Fibroblast of villous mesenchyme (primary cell): ENCODE measurements around the gene ZNF664. TPM values are rescaled to one million over a fixed set of nuclear protein-coding genes. Genes with fewer than 3 reads are reported as not detected.

Experiments
- DNase-seq: peaks from one replicate; pipeline ENCODE4 v3.0.0-alpha.2; 2010; ENCODE audit warnings: low read depth
- H3K4me3 ChIP-seq: 2 replicates; pipeline ENCODE4 v1.5.1; 2011; ENCODE audit warnings: low read depth, mild to moderate bottlenecking, low read length
- total RNA-seq: library from RNA; depleted of rRNA; stranded (reverse); fragments of >200 nt; gene quantifications from 2 replicates; pipeline ENCODE4 v1.2.3, GENCODE V29; 2012
- TF ChIP-seq, protein P1 (sequence below): IDR thresholded peaks from 2 replicates; pipeline ENCODE4 v1.5.1; 2012; ENCODE audit warnings: low read depth, mild to moderate bottlenecking, low read length; ENCODE audit not compliant: insufficient read depth

Gene ZNF664
- total RNA-seq, 1 donor, result 46.2 TPM

DNA sequence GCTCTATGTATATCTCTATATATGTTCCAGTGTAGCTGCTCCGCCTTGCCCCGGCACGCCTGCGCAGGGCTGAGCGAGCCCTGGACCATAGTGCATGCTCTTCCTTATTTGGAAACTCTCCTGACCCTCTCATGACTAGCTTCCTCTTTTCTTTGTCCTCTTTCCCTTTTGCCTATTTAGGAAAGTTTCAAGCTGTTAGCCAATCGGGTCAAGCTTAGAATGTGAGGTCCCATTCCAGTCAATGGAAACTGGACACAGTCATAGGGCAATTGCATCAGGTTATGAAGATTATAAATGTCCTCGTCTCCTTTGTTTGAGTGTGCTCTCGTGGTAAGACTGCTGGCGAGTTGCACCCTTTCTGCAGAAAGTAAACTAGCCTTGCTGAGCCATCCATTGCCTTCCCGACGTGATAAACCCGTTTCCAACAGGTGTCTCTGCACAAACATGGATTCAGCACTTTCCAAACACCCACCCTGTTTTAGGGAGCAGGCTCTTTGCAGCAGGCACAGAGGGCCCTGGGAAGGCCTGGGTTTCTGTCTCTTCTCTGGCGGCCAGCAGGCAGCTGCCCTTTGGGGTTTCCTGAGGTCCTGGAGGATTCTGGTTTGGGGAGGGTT, 31.3 kb upstream of the ZNF664 start:
- no peak for DNase-seq
- TF ChIP-seq, protein P1, sequence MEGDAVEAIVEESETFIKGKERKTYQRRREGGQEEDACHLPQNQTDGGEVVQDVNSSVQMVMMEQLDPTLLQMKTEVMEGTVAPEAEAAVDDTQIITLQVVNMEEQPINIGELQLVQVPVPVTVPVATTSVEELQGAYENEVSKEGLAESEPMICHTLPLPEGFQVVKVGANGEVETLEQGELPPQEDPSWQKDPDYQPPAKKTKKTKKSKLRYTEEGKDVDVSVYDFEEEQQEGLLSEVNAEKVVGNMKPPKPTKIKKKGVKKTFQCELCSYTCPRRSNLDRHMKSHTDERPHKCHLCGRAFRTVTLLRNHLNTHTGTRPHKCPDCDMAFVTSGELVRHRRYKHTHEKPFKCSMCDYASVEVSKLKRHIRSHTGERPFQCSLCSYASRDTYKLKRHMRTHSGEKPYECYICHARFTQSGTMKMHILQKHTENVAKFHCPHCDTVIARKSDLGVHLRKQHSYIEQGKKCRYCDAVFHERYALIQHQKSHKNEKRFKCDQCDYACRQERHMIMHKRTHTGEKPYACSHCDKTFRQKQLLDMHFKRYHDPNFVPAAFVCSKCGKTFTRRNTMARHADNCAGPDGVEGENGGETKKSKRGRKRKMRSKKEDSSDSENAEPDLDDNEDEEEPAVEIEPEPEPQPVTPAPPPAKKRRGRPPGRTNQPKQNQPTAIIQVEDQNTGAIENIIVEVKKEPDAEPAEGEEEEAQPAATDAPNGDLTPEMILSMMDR, result no peak
- no peak overlapping the region for H3K4me3 ChIP-seq

DNA sequence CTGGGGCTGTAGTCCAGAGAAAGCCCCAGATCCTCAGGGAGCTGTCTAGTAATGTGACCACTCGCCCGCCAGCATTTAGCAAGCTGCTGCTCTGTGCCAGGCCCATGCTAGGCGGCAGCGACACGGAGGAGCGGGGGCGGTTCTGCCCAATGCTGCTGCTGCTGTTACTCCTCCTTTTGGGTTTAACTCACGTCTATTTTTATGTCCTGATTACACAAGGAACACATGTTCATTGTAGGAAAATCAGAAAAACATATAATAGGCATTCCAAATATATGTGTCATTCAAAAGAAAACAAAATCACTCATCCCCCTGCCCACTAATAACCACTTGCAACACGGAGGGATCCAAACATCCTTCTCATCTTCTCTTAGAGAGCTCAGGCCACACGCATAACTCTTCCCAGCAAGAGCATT, 30.8 kb upstream of the ZNF664 start:
- peak; percentile 31 for DNase-seq
- no peak overlapping the region for H3K4me3 ChIP-seq
- TF ChIP-seq, protein P1, result no peak

DNA sequence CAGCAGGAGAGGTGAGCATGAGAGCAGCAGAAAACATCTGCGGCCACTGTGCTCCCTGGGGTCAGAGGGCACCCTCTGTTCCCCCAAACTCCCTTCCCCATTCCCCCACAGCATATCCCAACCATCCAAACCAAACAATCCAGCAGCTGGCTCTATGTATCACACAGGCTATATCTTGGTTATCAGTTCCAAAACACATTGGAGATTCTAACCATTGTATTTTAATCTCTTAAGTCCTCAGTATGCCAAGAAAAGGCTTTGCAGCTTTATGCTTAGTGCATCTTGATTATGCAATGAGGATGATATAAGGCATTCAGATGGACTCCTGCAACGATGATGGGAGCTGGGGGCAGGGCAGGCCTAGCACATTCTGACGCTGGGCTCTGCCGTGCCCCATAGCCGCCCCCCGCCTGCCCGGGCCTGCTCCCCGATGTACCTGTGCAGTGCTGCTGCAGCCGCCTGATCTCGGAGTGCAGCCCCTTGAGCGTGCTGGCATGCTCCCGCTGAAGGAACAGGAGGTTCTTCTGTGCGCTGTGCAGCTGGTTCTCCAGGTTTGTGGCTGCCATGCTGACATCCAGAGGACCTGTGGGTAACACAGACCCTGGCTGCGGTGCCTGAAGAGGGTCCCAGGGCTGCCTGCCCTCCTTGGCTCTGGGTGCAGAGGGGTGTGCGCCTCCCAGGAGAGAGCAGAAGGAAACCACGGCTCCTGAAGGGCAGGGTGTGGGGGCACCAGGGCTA, 29.9 kb upstream of the ZNF664 start:
- TF ChIP-seq, protein P1, result no peak
- no peak overlapping the region for H3K4me3 ChIP-seq
- DNase-seq, result peak; percentile 20

DNA sequence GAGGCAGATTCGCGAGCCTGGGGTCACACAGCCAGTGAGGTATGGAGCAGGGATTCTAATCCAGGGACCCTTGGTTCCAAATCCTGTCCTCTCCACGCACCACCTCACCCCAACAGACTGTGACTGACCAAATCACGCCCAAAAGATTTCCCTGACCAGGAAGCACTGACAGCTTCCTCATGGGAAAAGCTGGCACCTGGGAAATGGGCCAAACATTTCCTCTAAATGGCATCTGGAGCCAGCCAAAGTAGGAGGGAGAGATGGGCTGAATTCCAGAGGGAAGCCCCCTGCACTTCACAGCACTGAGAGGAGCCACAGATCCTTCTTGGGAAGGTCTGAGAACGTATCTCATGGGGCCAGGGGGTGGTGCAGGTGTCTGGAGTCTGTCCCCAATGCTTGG, 29.2 kb upstream of the ZNF664 start:
- no peak for DNase-seq
- TF ChIP-seq, protein P1, result no peak
- H3K4me3 ChIP-seq, result no peak overlapping the region

DNA sequence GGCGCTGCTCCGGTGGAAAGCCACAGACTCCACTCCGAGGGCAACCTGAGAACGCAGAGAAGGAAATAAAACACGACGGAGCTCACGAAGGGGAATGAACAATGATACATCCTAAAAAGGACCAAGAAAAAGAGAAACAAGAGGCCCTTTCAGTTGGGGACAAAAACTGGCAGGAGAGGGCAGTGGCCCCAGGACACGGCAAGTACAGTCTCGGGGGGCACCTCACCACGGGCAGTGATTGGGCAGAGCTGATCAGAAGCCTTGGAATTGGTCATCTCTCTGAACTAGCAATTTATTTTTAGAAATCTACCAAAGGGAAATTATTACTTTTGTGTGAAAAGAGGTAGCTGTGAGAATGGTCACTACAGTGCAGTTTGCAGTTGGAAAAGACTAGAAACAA, 28.3 kb upstream of the ZNF664 start:
- no peak for DNase-seq
- TF ChIP-seq, protein P1, result no peak
- H3K4me3 ChIP-seq, result no peak overlapping the region

DNA sequence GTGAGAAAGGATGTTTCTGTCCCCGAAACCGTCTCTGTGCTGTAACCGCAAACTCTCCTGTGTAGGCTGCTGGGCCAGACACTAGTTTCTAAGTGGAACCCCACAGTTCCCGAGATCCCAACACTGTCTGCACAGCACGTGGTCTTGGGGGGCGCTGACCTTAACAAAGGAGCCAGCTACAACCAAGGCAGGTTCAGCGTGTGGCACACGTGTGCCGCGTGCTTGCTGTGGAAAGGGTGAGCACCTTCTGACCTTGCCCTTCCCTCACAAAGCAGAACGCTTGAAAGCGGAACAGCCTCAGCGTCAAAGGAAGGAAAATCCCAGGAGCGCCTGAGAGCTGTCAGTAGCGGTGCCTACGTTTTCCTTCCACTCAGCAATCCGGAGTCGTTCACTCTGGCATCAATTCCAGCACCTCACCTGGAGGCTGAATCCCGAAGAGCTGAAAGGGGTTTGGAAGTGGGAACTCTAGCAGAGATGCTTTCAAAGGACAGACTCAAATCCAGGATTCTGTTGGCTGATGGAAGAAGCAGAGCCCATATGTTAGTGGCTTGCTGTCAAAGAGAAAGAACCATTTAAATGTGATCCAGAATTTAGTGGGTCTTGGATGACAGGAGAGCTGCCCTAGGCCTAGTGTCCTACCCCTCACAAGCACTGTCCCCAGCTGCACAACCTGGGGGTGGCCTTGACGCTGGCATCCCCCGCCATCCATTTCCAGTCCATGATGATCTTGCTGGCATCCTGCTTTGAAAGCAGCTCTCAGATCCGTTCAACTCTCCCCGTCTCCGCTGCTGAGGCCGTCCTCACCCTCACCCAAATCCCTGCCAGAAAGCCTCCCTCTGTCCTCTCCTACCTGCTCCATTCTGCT, 27.5 kb upstream of the ZNF664 start:
- no peak for DNase-seq
- TF ChIP-seq, protein P1, result no peak
- no peak overlapping the region for H3K4me3 ChIP-seq
